Psoas muscle (tissue), 8 donors: ENCODE measurements around the gene RAB39A. TPM values are rescaled to one million over a fixed set of nuclear protein-coding genes. Genes with fewer than 3 reads are reported as not detected.

Experiments
- ATAC-seq, 4 donors: fragments of 200-7000 bp; cut with Tn5 transposase; one replicate each; pipeline ENCODE4 v1.9.1; 2020; ENCODE audit warnings: moderate library complexity in 3 of 4, mild to moderate bottlenecking in 2 of 4
- DNase-seq, 2 donors: peaks; one replicate each; pipeline ENCODE4 v3.0.0-alpha.2; 2020
- H3K27ac ChIP-seq: fragments of 200-600 bp; one replicate; pipeline ENCODE4 v1.8.0; 2022
- H3K27me3 ChIP-seq, 3 donors: fragments of 200-600 bp in 1 of 3; one replicate each; pipeline versions ENCODE4 v1.6.1 to v1.8.0; 2013 to 2022; ENCODE audit warnings: low read length in 2 of 3, mild to moderate bottlenecking in 2 of 3, moderate library complexity in 1 of 3; ENCODE audit not compliant: insufficient read depth in 3 of 3
- H3K36me3 ChIP-seq, 2 donors: fragments of 200-600 bp in 1 of 2; one replicate each; pipeline versions ENCODE4 v1.6.1 to v1.8.0; 2013 to 2022; ENCODE audit warnings: low read depth in 1 of 2, mild to moderate bottlenecking in 1 of 2, moderate library complexity in 1 of 2; ENCODE audit not compliant: insufficient read depth in 1 of 2
- H3K4me1 ChIP-seq: fragments of 200-600 bp; one replicate; pipeline ENCODE4 v1.8.0; 2022
- H3K4me3 ChIP-seq: fragments of 200-600 bp; one replicate; pipeline ENCODE4 v1.8.0; 2022; ENCODE audit warnings: mild to moderate bottlenecking
- H3K9me3 ChIP-seq: fragments of 200-600 bp; one replicate; pipeline ENCODE4 v1.8.0; 2022
- WGBS, 3 donors: extraction: QIAGEN DNeasy Blood & Tissue Kit; methylation state at CpG; one replicate each; pipeline versions ENCODE4 v1.1.6 to v1.1.7; 2013; 5-methylcytosine and 5-hydroxymethylcytosine counted together
- intact Hi-C, 2 donors: fragments of 100-400 bp; cut with DNase I; formaldehyde crosslinking; loops; one replicate each; pipeline versions ENCODE4 v1.11.0 to v1.14.2; 2022
- polyA plus RNA-seq, 3 donors: library from polyadenylated mRNA; stranded (reverse); fragments of 200-250 nt; gene quantifications; one replicate each; pipeline ENCODE4 v1.2.3, GENCODE V29; 2013
- total RNA-seq, 4 donors: library from RNA; stranded (reverse); fragmentation: NEBNext Ultra II Directional in 2 of 4; extraction: Animal tissue kit (Norgen Biotek cat#: 25700) in 2 of 4; gene quantifications; one replicate each; pipeline versions ENCODE4 v1.2.1 to v1.2.4, GENCODE V29; 2021 to 2023
- TF ChIP-seq, protein P1 (sequence below): fragments of 200-600 bp; IDR thresholded peaks from one replicate; pipeline ENCODE4 v1.8.0; 2022; ENCODE audit warnings: antibody characterized with exemption
- donor health status: healthy with polysubstance abuse.
- donor health status: DM: no; HTN: no; CAD: no; lungs with moderate emphysema.
- donor health status: Bipolar disorder and iron deficiency.
- donor health status: healthy.
- donor health status: DM: yes; HTN: yes; CAD: no.
- donor health status: DM: no; HTN: no; CAD: no.
- donor health status: DM: no; HTN: no; CAD: no.
- donor health status: DM: yes; HTN: yes; CAD: no.

Gene RAB39A
- total and polyA plus RNA-seq, 7 donors = 0.04 to 0.45 (median 0.23) TPM; not detected in 1

- intact Hi-C loops = loop anchor here in 1 of 2 donors (10.0 kb wide), 1 partner anchor 221 kb away; the partner anchor contains the start of genes ATM and NPAT
- Histone ChIP-seq H3K4me1 (no peaks in the 10 kb centered on the region), H3K36me3 (no peaks in the 10 kb centered on the region), H3K27ac (no peak overlapping the region), H3K4me3 (no peak overlapping the region), H3K27me3 (no peaks in the 10 kb centered on the region), H3K9me3 (no peaks in the 10 kb centered on the region)
- no peak for ATAC-seq
- 85 to 92% (median 89%) methylated on average over 5 of the region's 5 CpGs for WGBS, 3 donors
- TF ChIP-seq, protein P1, sequence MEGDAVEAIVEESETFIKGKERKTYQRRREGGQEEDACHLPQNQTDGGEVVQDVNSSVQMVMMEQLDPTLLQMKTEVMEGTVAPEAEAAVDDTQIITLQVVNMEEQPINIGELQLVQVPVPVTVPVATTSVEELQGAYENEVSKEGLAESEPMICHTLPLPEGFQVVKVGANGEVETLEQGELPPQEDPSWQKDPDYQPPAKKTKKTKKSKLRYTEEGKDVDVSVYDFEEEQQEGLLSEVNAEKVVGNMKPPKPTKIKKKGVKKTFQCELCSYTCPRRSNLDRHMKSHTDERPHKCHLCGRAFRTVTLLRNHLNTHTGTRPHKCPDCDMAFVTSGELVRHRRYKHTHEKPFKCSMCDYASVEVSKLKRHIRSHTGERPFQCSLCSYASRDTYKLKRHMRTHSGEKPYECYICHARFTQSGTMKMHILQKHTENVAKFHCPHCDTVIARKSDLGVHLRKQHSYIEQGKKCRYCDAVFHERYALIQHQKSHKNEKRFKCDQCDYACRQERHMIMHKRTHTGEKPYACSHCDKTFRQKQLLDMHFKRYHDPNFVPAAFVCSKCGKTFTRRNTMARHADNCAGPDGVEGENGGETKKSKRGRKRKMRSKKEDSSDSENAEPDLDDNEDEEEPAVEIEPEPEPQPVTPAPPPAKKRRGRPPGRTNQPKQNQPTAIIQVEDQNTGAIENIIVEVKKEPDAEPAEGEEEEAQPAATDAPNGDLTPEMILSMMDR = no peak
- DNase-seq = no peak
These were observed 75.4 kb downstream of the RAB39A start for GRCh38 chr11:108003623-108004022.

DNA sequence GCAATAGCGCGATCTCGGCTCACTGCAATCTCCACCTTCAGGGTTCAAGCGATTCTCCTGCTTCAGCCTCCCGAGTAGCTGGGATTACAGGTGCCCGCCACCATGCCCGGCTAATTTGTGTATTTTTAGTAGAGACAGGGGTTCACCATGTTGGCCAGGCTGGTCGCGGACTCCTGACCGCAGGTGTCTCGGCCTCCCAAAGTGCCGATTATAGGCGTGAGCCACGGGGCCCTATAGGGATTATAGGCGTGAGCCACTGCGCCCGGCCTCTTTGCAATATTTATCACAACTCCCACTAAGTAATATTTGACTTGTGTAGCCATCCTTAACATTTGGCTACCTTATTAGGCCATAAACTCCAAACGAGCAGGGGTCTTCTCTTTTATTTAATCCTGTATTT is 79.6 kb downstream of the RAB39A start:
- TF ChIP-seq, protein P1 = no peak
- H3K9me3 ChIP-seq = no peaks in the 10 kb centered on the region
- no peak overlapping the region for H3K4me3 ChIP-seq
- H3K36me3 ChIP-seq = no peaks in the 10 kb centered on the region
- DNase-seq (no peak), ATAC-seq (no peak)
- 94 to 95% (median 94%) methylated on average over 18 of the region's 18 CpGs for WGBS, 3 donors
- H3K27me3 ChIP-seq = no peaks in the 10 kb centered on the region
- peaks cover 24% of the 10 kb centered on the region for H3K4me1 ChIP-seq
- intact Hi-C loops = loop anchor here in 1 of 2 donors (2.0 to 10.0 kb wide), 3 partner anchors 27 to 639 kb away; partner anchors contain the start of genes ATM and NPAT
- H3K27ac ChIP-seq = peak overlapping the region; percentile 91

DNA sequence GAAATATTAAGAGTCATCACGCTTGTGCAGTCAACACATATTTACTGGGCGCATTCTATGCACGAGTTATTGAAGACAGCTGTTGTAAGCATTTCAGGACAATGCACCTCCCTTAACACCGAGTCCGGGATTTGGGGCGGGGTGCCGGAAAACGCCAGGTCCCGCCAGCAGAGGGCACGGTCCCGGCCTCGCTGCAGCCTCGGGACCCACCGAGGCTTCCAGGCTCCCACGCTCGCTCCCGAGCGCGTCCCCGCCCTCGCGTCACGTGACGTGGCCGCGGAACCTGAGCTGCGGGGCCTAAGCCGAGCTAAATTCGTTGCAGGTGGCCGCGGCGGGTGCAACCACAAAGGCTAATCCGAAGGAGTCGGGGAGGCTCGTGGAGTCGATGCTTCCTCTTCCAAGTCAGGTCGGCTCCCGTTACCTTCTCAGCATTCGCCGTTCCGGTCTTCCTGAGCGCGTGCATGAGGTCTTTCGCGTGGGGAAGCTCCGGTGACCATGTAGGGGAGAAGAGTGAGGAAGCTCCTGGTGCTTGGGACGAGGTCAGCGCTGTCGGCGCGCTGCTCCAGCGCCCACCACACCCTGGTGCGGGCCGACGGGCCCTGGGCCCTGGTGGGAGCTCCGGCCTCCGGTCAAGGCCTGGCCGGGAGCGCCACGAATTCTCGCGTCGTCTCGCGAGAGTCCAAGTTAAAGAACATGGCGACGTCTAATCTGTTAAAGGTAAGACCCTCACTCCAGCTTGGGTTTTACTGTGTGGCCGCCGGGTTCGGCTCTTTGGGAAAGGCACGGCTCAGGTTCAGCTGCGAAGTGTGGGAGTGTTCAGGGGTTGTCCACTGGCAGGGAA is 80.6 kb downstream of the RAB39A start, which contains the start of gene CUL5:
Gene CUL5 (plus strand): TSS at position 243 of the 841 bp plus-strand sequence. CDS start 451 bp downstream, at position 694.
- peak; percentile 96 to 98 (median 96) for ATAC-seq
- Histone ChIP-seq H3K4me3 (peak within 1 kb of the TSS; percentile 81), H3K27me3 (no peaks in the 10 kb centered on the region), H3K4me1 (peaks cover 35% of the 10 kb centered on the region), H3K9me3 (no peaks in the 10 kb centered on the region), H3K36me3 (no peaks in the 10 kb centered on the region), H3K27ac (peak within 1 kb of the TSS; percentile 91)
- WGBS, 3 donors = 0% methylated on average over 68 to 72 of the region's 72 CpGs
- intact Hi-C loops = loop anchor here in 1 of 2 donors (2.0 to 10.0 kb wide), 3 partner anchors 26 to 638 kb away; partner anchors contain the start of genes ATM and NPAT
- peak; percentile 94 to 96 for DNase-seq
- TF ChIP-seq, protein P1 = peak; percentile 83

- Histone ChIP-seq H3K36me3 (no peaks in the 10 kb centered on the region), H3K9me3 (no peaks in the 10 kb centered on the region)
- TF ChIP-seq, protein P1 = no peak
These were observed 81.5 kb downstream of the RAB39A start for GRCh38 chr11:108009497-108010370.

More at GRCh38 chr11:108009497-108010370, 81.5 kb downstream of the RAB39A start:
- Histone ChIP-seq H3K4me1 (peaks cover 43% of the 10 kb centered on the region), H3K27ac (peak overlapping the region; percentile 91), H3K27me3 (no peaks in the 10 kb centered on the region), H3K4me3 (peak overlapping the region; percentile 81)
- ATAC-seq = peak in 3 of 4 donors; percentile 10 to 39 (median 37)
- intact Hi-C loops = loop anchor here (2.0 to 10.0 kb wide), 5 partner anchors 25 to 638 kb away; partner anchors contain the start of genes ATM (in 1 of the 2) and NPAT (in 1 of the 2)
- DNase-seq = no peak
- WGBS, 3 donors = 2% methylated on average over 31 of the region's 31 CpGs
